HepG2 (cell line): Measurements from ENCODE around the gene USP19. TPM values are rescaled to one million over a fixed set of nuclear protein-coding genes. Genes with fewer than 3 reads are reported as not detected.
A peak's percentile ranks its signal among the peaks of the same experiment; 100 is the strongest.

Experiments used
- ATAC-seq: fragments of 200-7000 bp; cut with Tn5 transposase; 3 replicates; pipeline ENCODE4 v1.9.1; 2020; ENCODE audit warnings: mild to moderate bottlenecking, moderate library complexity
- Bru-seq: library from RNA; stranded (reverse); fragments of 400-500 nt; gene quantifications from one replicate; lab custom pipeline; 2021; lab: Mats Ljungman, UMichigan
- BruChase-seq, 2 experiments: library from RNA; stranded (reverse); fragments of 400-500 nt; gene quantifications; one replicate each; lab custom pipeline; 2021; lab: Mats Ljungman, UMichigan
- BruUV-seq: library from RNA; stranded (reverse); fragments of 400-500 nt; replicated peaks from 2 replicates; lab custom pipeline; 2021; lab: Mats Ljungman, UMichigan
- CTCF ChIA-PET: fragments of 300-600 bp; formaldehyde crosslinking; extraction: SDS; loops from one replicate; lab custom pipeline; 2021; ENCODE audit warnings: low total read pairs, inconsistent platforms, low intra/inter-chr PET ratio; lab: Yijun Ruan, JAX
- POLR2A ChIA-PET: fragments of 350-600 bp; sonication (Branson Sonifier 250); formaldehyde crosslinking; loops from one replicate; lab custom pipeline; 2020; ENCODE audit warnings: antibody characterized with exemption, inconsistent platforms; lab: Yijun Ruan, JAX
- DNase-seq: peaks from one replicate; pipeline ENCODE4 v3.0.0-alpha.2; 2015; ENCODE audit warnings: low spot score
- FAIRE-seq: peaks from 3 replicates; lab custom pipeline; 2011; peaks lifted over from hg19 to GRCh38; lab: Jason Lieb, UNC
- H2AFZ ChIP-seq: one replicate; pipeline ENCODE4 v1.6.1; 2011; ENCODE audit warnings: low read length, inconsistent platforms
- H3K27ac ChIP-seq: fragments of 300-600 bp; 3 replicates; pipeline ENCODE4 v1.8.0; 2011; ENCODE audit warnings: mixed run types, mild to moderate bottlenecking, mixed read lengths, low read length, inconsistent platforms; ENCODE audit not compliant: insufficient read depth; ENCODE audit errors: extremely low read length
- H3K27me3 ChIP-seq, 2 experiments: fragments of 200-600 bp in 1 of 2; 2 replicates in 1 of 2; 3 replicates in 1 of 2; pipeline versions ENCODE4 v1.6.0 to v1.8.0; 2011; ENCODE audit warnings: low read length in 2 of 2, mild to moderate bottlenecking in 2 of 2, moderate library complexity in 2 of 2, inconsistent platforms in 1 of 2; ENCODE audit not compliant: insufficient read depth in 2 of 2, control insufficient read depth in 1 of 2
- H3K36me3 ChIP-seq, 2 experiments: fragments of 200-600 bp in 1 of 2; replicated peaks in 1 of 2; 2 replicates in 1 of 2; 3 replicates in 1 of 2; pipeline versions ENCODE4 v1.5.1 to v1.8.0; 2011; ENCODE audit warnings: low read length in 2 of 2, inconsistent platforms in 1 of 2; ENCODE audit not compliant: insufficient read depth in 2 of 2, control insufficient read depth in 1 of 2
- H3K4me1 ChIP-seq: 2 replicates; pipeline ENCODE4 v1.5.1; 2012; ENCODE audit warnings: low read length, inconsistent platforms; ENCODE audit not compliant: insufficient read depth
- H3K4me2 ChIP-seq: 2 replicates; pipeline ENCODE4 v1.6.0; 2011; ENCODE audit warnings: low read depth, low read length, inconsistent platforms
- H3K4me3 ChIP-seq, 3 experiments: fragments of 200-600 bp in 1 of 3; sonication (generic), shearing (Covaris generic) in 1 of 3; replicated peaks in 1 of 3; 2 replicates each; pipeline ENCODE4 v1.5.1; 2011 to 2016; ENCODE audit warnings: low read length in 3 of 3, inconsistent platforms in 2 of 3, low read depth in 2 of 3, mild to moderate bottlenecking in 2 of 3, control low read depth in 1 of 3, mixed read lengths in 1 of 3; ENCODE audit not compliant: insufficient read depth in 1 of 3
- H3K79me2 ChIP-seq: one replicate; pipeline ENCODE4 v1.6.1; 2011; ENCODE audit warnings: low read length, inconsistent platforms; ENCODE audit not compliant: insufficient read depth
- H3K9ac ChIP-seq: 2 replicates; pipeline ENCODE4 v1.6.0; 2011; ENCODE audit warnings: mild to moderate bottlenecking, low read depth, low read length, inconsistent platforms; ENCODE audit not compliant: insufficient read depth
- H3K9me3 ChIP-seq: 2 replicates; pipeline ENCODE4 v1.5.1; 2012; ENCODE audit warnings: mild to moderate bottlenecking, low read length
- H4K20me1 ChIP-seq: 2 replicates; pipeline ENCODE4 v1.6.0; 2011; ENCODE audit warnings: inconsistent platforms, mild to moderate bottlenecking, low read length, moderate library complexity; ENCODE audit not compliant: insufficient read depth
- FOXA3 ChIP-seq: IDR thresholded peaks from 2 replicates; pipeline ENCODE4 v1.6.1; 2016; ENCODE audit warnings: missing genetic modification reagents, missing compliant biosample characterization
- PHB2 ChIP-seq: fragments of 450-650 bp; IDR thresholded peaks from 2 replicates; pipeline ENCODE4 v1.6.1; 2018; ENCODE audit not compliant: partially characterized antibody
- YEATS4 ChIP-seq: sonication (generic); formaldehyde crosslinking; IDR thresholded peaks from 2 replicates; pipeline ENCODE4 v1.4.0; 2020; ENCODE audit warnings: missing genetic modification reagents, borderline replicate concordance
- ZBTB25 ChIP-seq: IDR thresholded peaks from 2 replicates; pipeline ENCODE4 v1.6.1; 2018; ENCODE audit warnings: missing genetic modification reagents
- ZEB1 ChIP-seq: IDR thresholded peaks from 2 replicates; pipeline ENCODE4 v1.6.1; 2012; ENCODE audit warnings: mild to moderate bottlenecking, low read depth, inconsistent platforms; ENCODE audit not compliant: insufficient replicate concordance
- ZKSCAN8 ChIP-seq: IDR thresholded peaks from 2 replicates; pipeline ENCODE4 v1.6.1; 2016; ENCODE audit warnings: borderline replicate concordance, missing genetic modification reagents, missing compliant biosample characterization
- ZNF337 ChIP-seq: sonication (generic); formaldehyde crosslinking; IDR thresholded peaks from 2 replicates; pipeline ENCODE4 v1.5.1; 2020; ENCODE audit warnings: missing genetic modification reagents, low read depth, mild to moderate bottlenecking, borderline replicate concordance
- ZNF549 ChIP-seq: sonication (generic); formaldehyde crosslinking; IDR thresholded peaks from 2 replicates; pipeline ENCODE4 v1.5.0; 2020; ENCODE audit warnings: missing genetic modification reagents
- ZNF777 ChIP-seq: sonication (generic); formaldehyde crosslinking; IDR thresholded peaks from 2 replicates; pipeline ENCODE4 v1.4.0; 2020; ENCODE audit warnings: missing genetic modification reagents
- WGBS: methylation state at CpG from one replicate; pipeline ENCODE4 v1.1.6; 2017; ENCODE audit warnings: low lambda C conversion rate; 5-methylcytosine and 5-hydroxymethylcytosine counted together
- in situ Hi-C: cut with HindIII; loops from 2 replicates; pipeline ENCODE4 v1.10.0; 2017; ENCODE audit warnings: low pct_unique_long_range_greater_than_20kb; ENCODE audit not compliant: extremely low pct_ligation_motif_present
- intact Hi-C: fragments of 100-400 bp; cut with micrococcal nuclease; formaldehyde crosslinking; loops from one replicate; pipeline ENCODE4 v1.10.0; 2022; ENCODE audit not compliant: unreplicated experiment
- long read RNA-seq, 2 experiments: library from RNA in 1 of 2; library from polyadenylated mRNA in 1 of 2; stranded (forward) in 1 of 2; unstranded in 1 of 2; transcript quantifications; one replicate each; pipeline ENCODE4 v2.0.0, GENCODE V29; 2019 to 2022
- polyA minus RNA-seq, 3 experiments: library from RNA; depleted of rRNA, polyadenylated mRNA; stranded (reverse); fragments of >200 nt; gene quantifications; 2 replicates each; pipeline ENCODE4 v1.2.3, GENCODE V29; 2011; ENCODE audit warnings: low replicate concordance in 1 of 3
- polyA plus RNA-seq, 8 experiments: library from polyadenylated mRNA; depleted of rRNA in 3 of 8; stranded (reverse) in 7 of 8; unstranded in 1 of 8; fragments of >200 nt; fragmentation: Illumina TruSeq in 4 of 8; extraction: Trizol in 4 of 8; gene quantifications; 2 replicates each; pipeline versions ENCODE4 v1.2.1 to v1.2.3, GENCODE V29; 2011 to 2016; ENCODE audit warnings: low read depth in 4 of 8, missing spikeins in 1 of 8, mixed read lengths in 1 of 8; ENCODE audit not compliant: insufficient read depth in 1 of 8
- total RNA-seq, 5 experiments: library from RNA; depleted of rRNA; stranded (reverse); fragments of >200 nt; fragmentation: Illumina TruSeq; extraction: Trizol; gene quantifications; 2 replicates each; pipeline ENCODE4 v1.2.3, GENCODE V29; 2016; ENCODE audit warnings: low read depth in 1 of 5
- TF ChIP-seq, protein P1 (sequence below): sonication (generic); formaldehyde crosslinking; IDR thresholded peaks from 2 replicates; pipeline ENCODE4 v1.5.1; 2020; ENCODE audit warnings: missing genetic modification reagents, mild to moderate bottlenecking, borderline replicate concordance
- TF ChIP-seq, protein P2 (sequence below): sonication (generic); formaldehyde crosslinking; IDR thresholded peaks from 2 replicates; pipeline ENCODE4; 2020; ENCODE audit warnings: missing genetic modification reagents, mild to moderate bottlenecking, borderline replicate concordance

The USP19 gene
- total RNA-seq (2016; rRNA removed; fragmentation: Illumina TruSeq; extraction: Trizol) (31.7 and 33.8 TPM in 2 replicates), polyA plus RNA-seq (2011; rRNA removed) (28.3 and 36.6 TPM in 2 replicates), polyA minus RNA-seq (2011; rRNA and poly(A)+ RNA removed; ENCODE audit: low replicate concordance) (183 and 184 TPM in 2 replicates), Bru-seq, nascent RNA (percentile 59 among the genes with signal in this experiment), BruChase-seq, experiment 1, labeled RNA remaining after a 6-hour chase (percentile 84 among the genes with signal in this experiment), BruChase-seq, experiment 2, labeled RNA remaining after a 2-hour chase (percentile 76 among the genes with signal in this experiment)
- 3.2 and 3.3 TPM in 2 replicates for total RNA-seq (2016; cell fraction: cytosol; rRNA removed; fragmentation: Illumina TruSeq; extraction: Trizol; ENCODE audit: low read depth)
- total RNA-seq (2016; cell fraction: insoluble cytoplasmic fraction; rRNA removed; fragmentation: Illumina TruSeq; extraction: Trizol): 28.9 and 29.8 TPM in 2 replicates
- total RNA-seq (2016; cell fraction: membrane; rRNA removed; fragmentation: Illumina TruSeq; extraction: Trizol): 7.3 and 7.8 TPM in 2 replicates
- 30.6 and 33.3 TPM in 2 replicates for total RNA-seq (2016; cell fraction: nucleus; rRNA removed; fragmentation: Illumina TruSeq; extraction: Trizol)
- polyA plus RNA-seq (2011; cell fraction: cytosol; rRNA removed): 20.1 and 31.8 TPM in 2 replicates
- polyA plus RNA-seq (2011; cell fraction: nucleus; rRNA removed): 90.2 and 110 TPM in 2 replicates
- polyA plus RNA-seq (2012): 21.9 and 23.6 TPM in 2 replicates
- polyA plus RNA-seq (2016; cell fraction: cytosol; fragmentation: Illumina TruSeq; extraction: Trizol; ENCODE audit: low read depth): 0.88 and 1.7 TPM in 2 replicates
- polyA plus RNA-seq (2016; cell fraction: insoluble cytoplasmic fraction; fragmentation: Illumina TruSeq; extraction: Trizol; ENCODE audit: low read depth): 19.6 and 20.4 TPM in 2 replicates
- 2.9 and 3.5 TPM in 2 replicates for polyA plus RNA-seq (2016; cell fraction: membrane; fragmentation: Illumina TruSeq; extraction: Trizol; ENCODE audit: low read depth)
- polyA plus RNA-seq (2016; cell fraction: nucleus; fragmentation: Illumina TruSeq; extraction: Trizol; ENCODE audit: insufficient read depth, low read depth): 46.8 and 50.9 TPM in 2 replicates
- polyA minus RNA-seq (2011; cell fraction: cytosol; rRNA and poly(A)+ RNA removed): 23.4 and 29.4 TPM in 2 replicates
- 26.7 and 30.1 TPM in 2 replicates for polyA minus RNA-seq (2011; cell fraction: nucleus; rRNA and poly(A)+ RNA removed)
- long read RNA-seq, experiment 1, full-length matches to known transcripts: 2 of 12 reads
- long read RNA-seq, experiment 1, partial matches to known transcripts: 7 of 12 reads
- long read RNA-seq, experiment 1, other reads (novel, unspliced or antisense): 3 of 12 reads
- long read RNA-seq, experiment 2, full-length matches to known transcripts: 3 of 81 reads
- long read RNA-seq, experiment 2, partial matches to known transcripts: 46 of 81 reads
- long read RNA-seq, experiment 2, other reads (novel, unspliced or antisense): 32 of 81 reads

DNA sequence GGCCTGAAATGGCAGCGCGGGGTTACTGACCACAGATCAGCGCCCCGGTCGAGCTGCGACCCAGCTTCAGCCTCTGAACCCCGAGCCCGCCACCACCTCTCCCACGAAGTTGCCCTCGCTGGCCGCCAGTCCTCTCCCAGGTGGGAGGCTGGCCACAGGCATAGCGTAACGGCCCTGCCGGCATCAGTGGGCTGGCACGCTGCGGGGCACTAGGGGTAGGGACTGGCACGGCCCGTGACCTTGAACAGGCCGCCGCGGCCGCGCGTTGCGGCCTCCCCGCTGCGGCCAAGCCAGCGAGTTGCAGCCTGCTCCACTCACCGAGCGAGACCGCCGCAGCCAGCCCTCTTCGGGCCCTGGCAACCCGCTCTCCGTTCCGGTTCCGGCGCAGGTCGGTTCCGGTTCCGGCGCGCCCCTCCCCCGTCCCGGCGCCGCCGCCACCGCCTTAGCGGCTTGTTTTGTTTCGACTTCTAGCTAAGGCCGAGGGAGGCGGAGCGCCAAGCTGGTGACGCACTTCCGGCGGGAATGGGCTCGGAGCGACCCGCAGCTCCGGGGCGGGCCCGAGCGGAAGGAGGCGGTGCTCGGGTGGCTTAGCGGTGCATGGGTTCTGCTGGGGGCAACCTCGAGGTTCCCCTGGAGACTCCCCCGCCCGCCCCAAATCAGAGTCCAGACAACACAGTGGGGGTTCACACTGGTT is at the start of gene USP19:
TSS of gene USP19 (minus strand) at position 386 of the 694 bp plus-strand sequence. CDS start 1,678 bp downstream, outside the sequence.
- ATAC-seq (peak; percentile 93), FAIRE-seq (peak; percentile 8), DNase-seq (peak; percentile 89)
- Histone ChIP-seq H3K4me3 (peak within 1 kb of the TSS; percentile 76 to 100 (median 95)), H3K36me3 (peaks cover 33 to 52% of the 10 kb centered on the region in 2 experiments), H3K27me3 (no peaks in the 10 kb centered on the region; a peak in 1 of 5 replicates), H3K9ac (peak within 1 kb of the TSS; percentile 97), H3K27ac (peak within 1 kb of the TSS; percentile 84), H3K79me2 (peaks cover 14% of the 10 kb centered on the region), H3K4me1 (peaks cover 19% of the 10 kb centered on the region), H3K4me2 (peak within 1 kb of the TSS; percentile 96), H2AFZ (no peak within 1 kb of the TSS), H4K20me1 (no peaks in the 10 kb centered on the region), H3K9me3 (no peaks in the 10 kb centered on the region)
- CTCF ChIA-PET: no interaction called here
- intact Hi-C loops: loop anchor here (2.0 kb wide), 1 partner anchor 16 kb away; the partner anchor contains the start of gene QARS1
- POLR2A ChIA-PET: interaction anchor here (0.9 to 4.3 kb wide), 15 partner anchors 9 to 681 kb away, joined by 3 to 110 read pairs (median 6); partner anchors contain the start of genes CCDC51, GPX1, IMPDH2 and LAMB2
- BruUV-seq: no TSS peak
- 3% methylated on average over 7 of the region's 70 CpGs for WGBS
- in situ Hi-C loops: no loop called here
- TF ChIP-seq ZNF337 (no peak), ZEB1 (no peak), ZBTB25 (CRISPR knock-in tag) (peak; percentile 100), ZNF549 (CRISPR knock-in tag) (no peak), YEATS4 (CRISPR knock-in tag) (peak; percentile 85; the same call in 1 of the 2 replicates), ZKSCAN8 (CRISPR knock-in tag) (peak; percentile 53; the same call in 1 of the 2 replicates), PHB2 (no peak), ZNF777 (CRISPR knock-in tag) (no peak; the same call in 1 of the 2 replicates), FOXA3 (CRISPR knock-in tag) (peak; percentile 55)
- TF ChIP-seq, protein P1, sequence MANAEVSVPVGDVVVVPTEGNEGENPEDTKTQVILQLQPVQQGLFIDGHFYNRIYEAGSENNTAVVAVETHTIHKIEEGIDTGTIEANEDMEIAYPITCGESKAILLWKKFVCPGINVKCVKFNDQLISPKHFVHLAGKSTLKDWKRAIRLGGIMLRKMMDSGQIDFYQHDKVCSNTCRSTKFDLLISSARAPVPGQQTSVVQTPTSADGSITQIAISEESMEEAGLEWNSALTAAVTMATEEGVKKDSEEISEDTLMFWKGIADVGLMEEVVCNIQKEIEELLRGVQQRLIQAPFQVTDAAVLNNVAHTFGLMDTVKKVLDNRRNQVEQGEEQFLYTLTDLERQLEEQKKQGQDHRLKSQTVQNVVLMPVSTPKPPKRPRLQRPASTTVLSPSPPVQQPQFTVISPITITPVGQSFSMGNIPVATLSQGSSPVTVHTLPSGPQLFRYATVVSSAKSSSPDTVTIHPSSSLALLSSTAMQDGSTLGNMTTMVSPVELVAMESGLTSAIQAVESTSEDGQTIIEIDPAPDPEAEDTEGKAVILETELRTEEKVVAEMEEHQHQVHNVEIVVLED (CRISPR knock-in tag): peak; percentile 85; the same call in 1 of the 2 replicates
- TF ChIP-seq, protein P2, sequence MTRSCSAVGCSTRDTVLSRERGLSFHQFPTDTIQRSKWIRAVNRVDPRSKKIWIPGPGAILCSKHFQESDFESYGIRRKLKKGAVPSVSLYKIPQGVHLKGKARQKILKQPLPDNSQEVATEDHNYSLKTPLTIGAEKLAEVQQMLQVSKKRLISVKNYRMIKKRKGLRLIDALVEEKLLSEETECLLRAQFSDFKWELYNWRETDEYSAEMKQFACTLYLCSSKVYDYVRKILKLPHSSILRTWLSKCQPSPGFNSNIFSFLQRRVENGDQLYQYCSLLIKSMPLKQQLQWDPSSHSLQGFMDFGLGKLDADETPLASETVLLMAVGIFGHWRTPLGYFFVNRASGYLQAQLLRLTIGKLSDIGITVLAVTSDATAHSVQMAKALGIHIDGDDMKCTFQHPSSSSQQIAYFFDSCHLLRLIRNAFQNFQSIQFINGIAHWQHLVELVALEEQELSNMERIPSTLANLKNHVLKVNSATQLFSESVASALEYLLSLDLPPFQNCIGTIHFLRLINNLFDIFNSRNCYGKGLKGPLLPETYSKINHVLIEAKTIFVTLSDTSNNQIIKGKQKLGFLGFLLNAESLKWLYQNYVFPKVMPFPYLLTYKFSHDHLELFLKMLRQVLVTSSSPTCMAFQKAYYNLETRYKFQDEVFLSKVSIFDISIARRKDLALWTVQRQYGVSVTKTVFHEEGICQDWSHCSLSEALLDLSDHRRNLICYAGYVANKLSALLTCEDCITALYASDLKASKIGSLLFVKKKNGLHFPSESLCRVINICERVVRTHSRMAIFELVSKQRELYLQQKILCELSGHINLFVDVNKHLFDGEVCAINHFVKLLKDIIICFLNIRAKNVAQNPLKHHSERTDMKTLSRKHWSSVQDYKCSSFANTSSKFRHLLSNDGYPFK (CRISPR knock-in tag): no peak; the same call in 1 of the 2 replicates
